Sciatic nerve (tissue), 2 donors: ENCODE data around the gene KRTAP21-3. TPM values are rescaled to one million over a fixed set of nuclear protein-coding genes. Genes with fewer than 3 reads are reported as not detected.
"Not testable (repeated sequence)": the region's sequence is repeated elsewhere in the genome, so short reads cannot be mapped to it uniquely, and the experiment has no call there.

Experiments
- ATAC-seq: fragments of 200-7000 bp; cut with Tn5 transposase; one replicate; pipeline ENCODE4 v1.9.1; 2020; ENCODE audit warnings: mild to moderate bottlenecking, moderate library complexity
- DNase-seq: peaks from one replicate; pipeline ENCODE4 v3.0.0-alpha.2; 2020; ENCODE audit warnings: low spot score
- intact Hi-C: fragments of 100-400 bp; cut with DNase I; formaldehyde crosslinking; loops from one replicate; pipeline ENCODE4 v1.14.2; 2022
- total RNA-seq: library from RNA; stranded (reverse); fragmentation: NEBNext Ultra II Directional; extraction: Animal tissue kit (Norgen Biotek cat#: 25700); gene quantifications from one replicate; pipeline ENCODE4 v1.2.1, GENCODE V29; 2021
- donor health status: DM: no; HTN: no; CAD: no.
- donor health status: DM: no; HTN: no; CAD: no.

KRTAP21-3 gene
- not detected for total RNA-seq

- DNase-seq: no peak
- intact Hi-C loops: no loop called here
Observed at GRCh38 chr21:30718239-30718909, at the start of gene KRTAP21-3. KRTAP21-3 (minus strand) TSS chr21:30718777; CDS start chr21:30718759, 18 bp downstream.

GRCh38 chr21:30760776-30761175, 42.2 kb upstream of the KRTAP21-3 start:
- DNase-seq (no peak), ATAC-seq (no peak)
- intact Hi-C loops: no loop called here

More at GRCh38 chr21:30718239-30718909, at the start of gene KRTAP21-3:
- no peak for ATAC-seq

- ATAC-seq (no peak), DNase-seq (no peak)
- intact Hi-C loops: no loop called here
Observed at GRCh38 chr21:30758306-30758705, 39.7 kb upstream of the KRTAP21-3 start.

GRCh38 chr21:30755328-30755727, 36.8 kb upstream of the KRTAP21-3 start, which contains the start of gene KRTAP21-1:
KRTAP21-1 (minus strand) TSS chr21:30755428; CDS start chr21:30755378, 50 bp downstream.
- intact Hi-C loops, DNase-seq, ATAC-seq: not testable (repeated sequence)

- DNase-seq (no peak), ATAC-seq (no peak)
Observed at GRCh38 chr21:30747159-30747558, 28.6 kb upstream of the KRTAP21-3 start, which contains the start of gene KRTAP21-2. KRTAP21-2 (minus strand) TSS chr21:30747259; CDS start chr21:30747202, 57 bp downstream.

GRCh38 chr21:30740462-30740861, 21.9 kb upstream of the KRTAP21-3 start:
- intact Hi-C loops: no loop called here
- DNase-seq (no peak), ATAC-seq (no peak)

More at GRCh38 chr21:30747159-30747558, 28.6 kb upstream of the KRTAP21-3 start, which contains the start of gene KRTAP21-2:
- intact Hi-C loops: no loop called here

- intact Hi-C loops: no loop called here
- DNase-seq (no peak), ATAC-seq (no peak)
Observed at GRCh38 chr21:30733026-30733425, 14.4 kb upstream of the KRTAP21-3 start.

GRCh38 chr21:30726726-30727125, 8.1 kb upstream of the KRTAP21-3 start:
- intact Hi-C loops: no loop called here
- no peak for ATAC-seq

GRCh38 chr21:30719401-30719800, 824 bp upstream of the KRTAP21-3 start:
- no peak for ATAC-seq
- intact Hi-C loops: no loop called here
- DNase-seq: no peak

More at GRCh38 chr21:30726726-30727125, 8.1 kb upstream of the KRTAP21-3 start:
- no peak for DNase-seq

GRCh38 chr21:30717105-30717504, 1.5 kb downstream of the KRTAP21-3 start:
- ATAC-seq (no peak), DNase-seq (no peak)
- intact Hi-C loops: no loop called here

- ATAC-seq (no peak), DNase-seq (no peak)
- intact Hi-C loops: loop anchor here (5.0 kb wide), 1 partner anchor 1588 kb away; no protein-coding TSS in a partner anchor
Observed at GRCh38 chr21:30714946-30715345, 3.6 kb downstream of the KRTAP21-3 start.

GRCh38 chr21:30714456-30714855, 4.1 kb downstream of the KRTAP21-3 start:
- intact Hi-C loops: loop anchor here (5.0 kb wide), 1 partner anchor 1587 kb away; no protein-coding TSS in a partner anchor
- no peak for ATAC-seq
- DNase-seq: no peak

- DNase-seq (no peak), ATAC-seq (no peak)
- intact Hi-C loops: loop anchor here (5.0 kb wide), 1 partner anchor 1586 kb away; no protein-coding TSS in a partner anchor
Observed at GRCh38 chr21:30713766-30714165, 4.8 kb downstream of the KRTAP21-3 start.

GRCh38 chr21:30710499-30710898, 8.1 kb downstream of the KRTAP21-3 start:
- intact Hi-C loops: loop anchor here (5.0 kb wide), 1 partner anchor 1583 kb away; no protein-coding TSS in a partner anchor
- no peak for DNase-seq
- ATAC-seq: no peak

- intact Hi-C loops: no loop called here
- DNase-seq (no peak), ATAC-seq (no peak)
Observed at GRCh38 chr21:30707409-30707808, 11.2 kb downstream of the KRTAP21-3 start.

GRCh38 chr21:30695956-30696355, 22.6 kb downstream of the KRTAP21-3 start:
- ATAC-seq (no peak), DNase-seq (no peak)
- intact Hi-C loops: no loop called here

- intact Hi-C loops: no loop called here
- no peak for ATAC-seq
- no peak for DNase-seq
Observed at GRCh38 chr21:30689822-30690221, 28.8 kb downstream of the KRTAP21-3 start.

- ATAC-seq (no peak), DNase-seq (no peak)
- intact Hi-C loops: no loop called here
Observed at GRCh38 chr21:30684506-30684905, 34.1 kb downstream of the KRTAP21-3 start.

GRCh38 chr21:30680586-30680985, 38.0 kb downstream of the KRTAP21-3 start:
- intact Hi-C loops: no loop called here
- ATAC-seq: no peak
- no peak for DNase-seq

GRCh38 chr21:30676737-30677136, 41.8 kb downstream of the KRTAP21-3 start:
- intact Hi-C loops: no loop called here
- DNase-seq (no peak), ATAC-seq (no peak)
